ENCODE measurements around the gene SLC37A2. TPM values are rescaled to one million over a fixed set of nuclear protein-coding genes. Genes with fewer than 3 reads are reported as not detected.

SLC37A2 gene
- total and polyA plus RNA-seq, 9 donors: 2.4 to 8.4 (median 3.3) TPM

DNA sequence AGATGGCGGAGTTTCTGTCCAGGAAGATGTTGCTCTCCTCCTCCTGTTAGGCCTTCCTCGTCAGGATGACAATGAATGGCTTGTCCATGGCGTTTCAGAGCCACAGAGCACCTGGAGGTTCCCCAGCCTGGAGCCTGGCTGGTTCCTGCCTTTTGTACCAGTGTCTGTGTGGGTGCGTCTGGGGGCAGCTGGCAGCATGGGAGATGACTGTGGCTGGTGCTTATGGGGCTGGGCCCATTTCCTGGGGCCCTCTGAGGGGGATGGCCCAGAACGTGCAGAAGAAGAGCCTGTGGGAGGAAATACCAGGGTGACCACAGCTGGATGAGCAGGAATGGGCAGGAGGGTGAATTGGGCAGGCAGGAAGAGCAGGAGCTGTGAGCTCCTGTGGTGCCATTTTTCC, 6.7 kb downstream of the SLC37A2 start:
- no peak for DNase-seq
- no peaks in the 10 kb centered on the region for H3K36me3 ChIP-seq (ENCODE audit: control insufficient read depth, insufficient read depth, low read length)
- H3K27ac ChIP-seq (ENCODE audit: low read length): peak overlapping the region; percentile 42
- H3K4me3 ChIP-seq (ENCODE audit: low read length): no peak overlapping the region
- H3K4me1 ChIP-seq (ENCODE audit: control insufficient read depth, insufficient read depth, low read length): peaks cover 18% of the 10 kb centered on the region
- no peaks in the 10 kb centered on the region for H3K9me3 ChIP-seq (replicated peaks; ENCODE audit: control insufficient read depth, low read depth, low read length)
- peaks cover 6% of the 10 kb centered on the region for H3K27me3 ChIP-seq (ENCODE audit: control insufficient read depth, insufficient read depth, low read length)
- WGBS (ENCODE audit: insufficient coverage): 64% methylated on average over 5 of the region's 5 CpGs

DNA sequence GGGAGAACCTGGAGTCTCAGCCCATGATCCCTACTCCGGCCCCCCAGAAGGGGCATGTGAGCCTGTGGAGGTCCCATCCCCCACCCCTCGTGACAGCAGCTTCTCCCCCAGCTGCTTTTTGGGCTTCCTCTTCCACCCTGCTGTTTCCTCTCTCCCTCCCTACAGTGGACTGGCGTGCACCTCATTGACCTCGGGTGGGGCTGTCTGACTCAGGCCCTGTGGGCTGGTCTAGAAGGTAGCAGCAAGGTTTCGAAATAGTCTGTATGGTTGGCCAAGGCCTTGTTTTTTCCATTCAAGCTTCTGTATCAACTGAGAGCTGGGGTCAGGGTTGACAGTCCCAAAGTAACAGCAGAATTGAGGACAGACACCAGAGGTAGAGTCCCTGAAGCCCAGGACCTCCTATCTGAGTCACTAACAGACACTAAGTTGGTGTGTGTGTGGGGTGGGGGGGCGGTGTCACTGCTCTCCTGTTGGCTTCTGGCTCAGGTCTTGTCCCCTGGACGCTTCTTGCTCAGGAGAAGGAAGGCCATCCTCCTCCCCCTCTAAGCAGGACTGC, 7.7 kb downstream of the SLC37A2 start:
- no peak overlapping the region for H3K4me3 ChIP-seq (ENCODE audit: low read length)
- no peaks in the 10 kb centered on the region for H3K36me3 ChIP-seq (ENCODE audit: control insufficient read depth, insufficient read depth, low read length)
- DNase-seq: peak; percentile 83
- H3K4me1 ChIP-seq (ENCODE audit: control insufficient read depth, insufficient read depth, low read length): peaks cover 18% of the 10 kb centered on the region
- peak overlapping the region; percentile 42 for H3K27ac ChIP-seq (ENCODE audit: low read length)
- H3K9me3 ChIP-seq (replicated peaks; ENCODE audit: control insufficient read depth, low read depth, low read length): no peaks in the 10 kb centered on the region
- WGBS (ENCODE audit: insufficient coverage): 40% methylated on average over 6 of the region's 7 CpGs
- peaks cover 6% of the 10 kb centered on the region for H3K27me3 ChIP-seq (ENCODE audit: control insufficient read depth, insufficient read depth, low read length)

- Histone ChIP-seq H3K27me3 (ENCODE audit: control insufficient read depth, insufficient read depth, low read length) (peaks cover 2% of the 10 kb centered on the region), H3K4me3 (ENCODE audit: low read length) (no peak overlapping the region), H3K9me3 (replicated peaks; ENCODE audit: control insufficient read depth, low read depth, low read length) (no peaks in the 10 kb centered on the region), H3K27ac (ENCODE audit: low read length) (no peak overlapping the region), H3K36me3 (ENCODE audit: control insufficient read depth, insufficient read depth, low read length) (no peaks in the 10 kb centered on the region), H3K4me1 (ENCODE audit: control insufficient read depth, insufficient read depth, low read length) (peaks cover 18% of the 10 kb centered on the region)
- DNase-seq: peak; percentile 26
- 13% methylated on average over 4 of the region's 5 CpGs for WGBS (ENCODE audit: insufficient coverage)
Measured at GRCh38 chr11:125071435-125071834, 8.3 kb downstream of the SLC37A2 start.

GRCh38 chr11:125071846-125072217, 8.7 kb downstream of the SLC37A2 start:
- no peak for DNase-seq
- no peaks in the 10 kb centered on the region for H3K9me3 ChIP-seq (replicated peaks; ENCODE audit: control insufficient read depth, low read depth, low read length)
- H3K27ac ChIP-seq (ENCODE audit: low read length): no peak overlapping the region
- H3K4me1 ChIP-seq (ENCODE audit: control insufficient read depth, insufficient read depth, low read length): peaks cover 18% of the 10 kb centered on the region
- H3K27me3 ChIP-seq (ENCODE audit: control insufficient read depth, insufficient read depth, low read length): peaks cover 2% of the 10 kb centered on the region
- WGBS (ENCODE audit: insufficient coverage): 48% methylated on average over 5 of the region's 6 CpGs
- H3K4me3 ChIP-seq (ENCODE audit: low read length): no peak overlapping the region
- H3K36me3 ChIP-seq (ENCODE audit: control insufficient read depth, insufficient read depth, low read length): no peaks in the 10 kb centered on the region

DNA sequence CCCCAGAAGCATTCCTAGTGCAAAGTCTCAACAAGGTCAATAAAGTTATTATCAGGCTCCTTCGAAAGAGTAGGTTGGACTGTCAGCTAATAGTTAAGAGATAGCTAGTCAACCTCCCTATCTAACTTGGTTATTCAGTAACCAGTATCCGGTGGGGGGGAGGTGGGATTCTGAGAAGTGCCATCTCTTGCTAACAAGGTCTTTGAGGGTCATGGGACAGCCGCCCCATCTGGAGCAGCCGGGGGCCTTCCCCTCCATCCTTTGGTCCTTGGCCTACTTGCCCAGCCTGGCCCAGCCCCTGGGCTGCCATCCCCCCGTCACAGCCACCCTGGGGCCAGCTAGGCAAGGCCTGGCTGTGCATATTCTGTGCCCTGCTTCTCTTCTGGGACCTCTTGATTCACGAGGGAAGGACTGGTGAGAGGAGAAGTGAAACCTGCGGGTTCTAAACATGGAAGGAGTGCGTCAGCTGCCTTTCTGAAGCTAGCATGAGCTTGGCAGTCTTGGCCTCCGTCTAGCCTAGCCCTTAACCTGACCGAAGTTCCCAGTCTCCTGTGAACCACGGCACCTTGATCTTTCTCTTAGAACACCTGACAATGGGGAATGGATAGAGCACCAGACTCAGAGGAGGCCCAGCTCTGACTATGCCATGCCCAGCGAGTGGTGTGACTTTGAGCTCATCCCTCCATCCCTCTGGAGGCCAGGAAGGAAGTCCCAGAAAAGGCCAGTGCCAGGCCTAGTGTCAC, 9.3 kb downstream of the SLC37A2 start:
- H3K4me3 ChIP-seq (ENCODE audit: low read length): no peak overlapping the region
- H3K9me3 ChIP-seq (replicated peaks; ENCODE audit: control insufficient read depth, low read depth, low read length): no peaks in the 10 kb centered on the region
- no peaks in the 10 kb centered on the region for H3K27me3 ChIP-seq (ENCODE audit: control insufficient read depth, insufficient read depth, low read length)
- H3K4me1 ChIP-seq (ENCODE audit: control insufficient read depth, insufficient read depth, low read length): peaks cover 18% of the 10 kb centered on the region
- peak overlapping the region; percentile 49 for H3K27ac ChIP-seq (ENCODE audit: low read length)
- peak; percentile 71 for DNase-seq
- H3K36me3 ChIP-seq (ENCODE audit: control insufficient read depth, insufficient read depth, low read length): no peaks in the 10 kb centered on the region
- 83% methylated on average over 8 of the region's 12 CpGs for WGBS (ENCODE audit: insufficient coverage)

GRCh38 chr11:125072961-125073590, 10.0 kb downstream of the SLC37A2 start:
- Histone ChIP-seq H3K27me3 (ENCODE audit: control insufficient read depth, insufficient read depth, low read length) (no peaks in the 10 kb centered on the region), H3K27ac (ENCODE audit: low read length) (peak overlapping the region; percentile 49), H3K4me1 (ENCODE audit: control insufficient read depth, insufficient read depth, low read length) (peaks cover 18% of the 10 kb centered on the region), H3K36me3 (ENCODE audit: control insufficient read depth, insufficient read depth, low read length) (no peaks in the 10 kb centered on the region), H3K9me3 (replicated peaks; ENCODE audit: control insufficient read depth, low read depth, low read length) (no peaks in the 10 kb centered on the region), H3K4me3 (ENCODE audit: low read length) (no peak overlapping the region)
- 91% methylated on average over 10 of the region's 12 CpGs for WGBS (ENCODE audit: insufficient coverage)
- DNase-seq: no peak

- WGBS (ENCODE audit: insufficient coverage): 71% methylated on average over 18 of the region's 19 CpGs
- H3K27ac ChIP-seq (ENCODE audit: low read length): no peak overlapping the region
- H3K9me3 ChIP-seq (replicated peaks; ENCODE audit: control insufficient read depth, low read depth, low read length): no peaks in the 10 kb centered on the region
- H3K4me1 ChIP-seq (ENCODE audit: control insufficient read depth, insufficient read depth, low read length): peaks cover 18% of the 10 kb centered on the region
- no peaks in the 10 kb centered on the region for H3K36me3 ChIP-seq (ENCODE audit: control insufficient read depth, insufficient read depth, low read length)
- H3K27me3 ChIP-seq (ENCODE audit: control insufficient read depth, insufficient read depth, low read length): no peaks in the 10 kb centered on the region
- DNase-seq: no peak
- H3K4me3 ChIP-seq (ENCODE audit: low read length): no peak overlapping the region
Measured at GRCh38 chr11:125073616-125074483, 10.7 kb downstream of the SLC37A2 start.

DNA sequence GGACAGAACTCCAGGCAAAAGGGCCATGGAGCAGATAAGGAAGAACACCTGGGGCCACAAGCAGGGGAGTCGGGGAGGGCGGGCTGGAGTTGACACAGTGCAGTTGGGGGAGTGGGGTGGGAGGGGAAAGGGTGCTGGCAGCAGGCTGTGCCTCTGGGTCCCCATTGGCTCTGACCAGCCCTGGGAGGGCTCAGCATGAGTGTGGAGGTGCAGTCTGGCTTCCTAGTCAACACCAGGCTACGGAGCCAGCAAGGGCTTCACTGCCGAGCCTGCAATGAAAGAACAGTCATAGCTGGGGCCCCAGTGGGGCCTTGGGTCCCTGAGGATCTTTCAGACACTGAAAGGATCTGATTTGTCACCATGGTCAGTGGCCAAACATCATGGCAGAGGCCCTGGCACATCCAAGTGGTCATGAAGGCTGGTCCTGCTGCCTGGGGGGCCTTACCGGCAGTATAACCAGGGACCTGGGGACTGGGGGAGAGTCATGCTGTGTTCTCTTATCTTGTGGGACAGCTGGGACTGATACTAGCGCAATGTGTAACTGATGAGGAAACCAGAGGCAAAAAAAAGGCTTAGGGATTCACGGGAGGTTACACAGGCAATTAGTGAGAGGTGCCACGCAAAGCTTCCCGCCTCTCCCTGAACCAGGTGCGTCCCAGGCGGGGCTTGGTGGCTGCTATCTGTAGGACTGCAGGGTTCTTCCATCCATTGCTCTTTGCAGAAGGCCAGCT, 11.6 kb downstream of the SLC37A2 start:
- DNase-seq: no peak
- WGBS (ENCODE audit: insufficient coverage): 68% methylated on average over 11 of the region's 11 CpGs

GRCh38 chr11:125075242-125075625, 12.1 kb downstream of the SLC37A2 start:
- Histone ChIP-seq H3K27me3 (ENCODE audit: control insufficient read depth, insufficient read depth, low read length) (no peaks in the 10 kb centered on the region), H3K9me3 (replicated peaks; ENCODE audit: control insufficient read depth, low read depth, low read length) (no peaks in the 10 kb centered on the region)
- WGBS (ENCODE audit: insufficient coverage): 80% methylated on average over 7 of the region's 7 CpGs

More for the DNA sequence above, 11.6 kb downstream of the SLC37A2 start:
- Histone ChIP-seq H3K4me1 (ENCODE audit: control insufficient read depth, insufficient read depth, low read length) (peaks cover 18% of the 10 kb centered on the region), H3K27ac (ENCODE audit: low read length) (no peak overlapping the region), H3K27me3 (ENCODE audit: control insufficient read depth, insufficient read depth, low read length) (no peaks in the 10 kb centered on the region), H3K36me3 (ENCODE audit: control insufficient read depth, insufficient read depth, low read length) (no peaks in the 10 kb centered on the region), H3K4me3 (ENCODE audit: low read length) (no peak overlapping the region), H3K9me3 (replicated peaks; ENCODE audit: control insufficient read depth, low read depth, low read length) (no peaks in the 10 kb centered on the region)

More at GRCh38 chr11:125075242-125075625, 12.1 kb downstream of the SLC37A2 start:
- no peaks in the 10 kb centered on the region for H3K36me3 ChIP-seq (ENCODE audit: control insufficient read depth, insufficient read depth, low read length)
- peaks cover 14% of the 10 kb centered on the region for H3K4me1 ChIP-seq (ENCODE audit: control insufficient read depth, insufficient read depth, low read length)
- no peak overlapping the region for H3K27ac ChIP-seq (ENCODE audit: low read length)
- no peak for DNase-seq
- no peak overlapping the region for H3K4me3 ChIP-seq (ENCODE audit: low read length)
